Mesendoderm (in vitro differentiated cells): ENCODE results near the gene STOML1.

ENCODE experiments used
- DNase-seq: peaks from one replicate; pipeline ENCODE4 v3.0.0; 2013
- H2AK5ac ChIP-seq: 2 replicates; pipeline ENCODE4 v1.6.1; 2013; ENCODE audit warnings: low read length, inconsistent platforms
- H2BK120ac ChIP-seq: 2 replicates; pipeline ENCODE4 v1.6.1; 2013; ENCODE audit warnings: low read depth, mild to moderate bottlenecking, low read length, moderate library complexity, mixed read lengths
- H2BK15ac ChIP-seq: replicated peaks from 2 replicates; pipeline ENCODE4 v1.6.1; 2013; ENCODE audit warnings: low read depth, mild to moderate bottlenecking, moderate library complexity
- H2BK5ac ChIP-seq: 2 replicates; pipeline ENCODE4 v1.6.1; 2013; ENCODE audit warnings: low read length, inconsistent platforms
- H3K18ac ChIP-seq: 2 replicates; pipeline ENCODE4 v1.6.1; 2013; ENCODE audit warnings: mild to moderate bottlenecking, low read length, mixed read lengths
- H3K23ac ChIP-seq: one replicate; pipeline ENCODE4 v1.6.1; 2013; ENCODE audit warnings: low read length
- H3K27ac ChIP-seq: 2 replicates; pipeline ENCODE4 v1.5.1; 2013; ENCODE audit warnings: low read depth, mild to moderate bottlenecking, inconsistent platforms, low read length, moderate library complexity
- H3K27me3 ChIP-seq: 2 replicates; pipeline ENCODE4 v1.6.1; 2013; ENCODE audit warnings: low read length, control low read depth, mild to moderate bottlenecking, inconsistent platforms; ENCODE audit not compliant: insufficient read depth, poor library complexity
- H3K36me3 ChIP-seq: 2 replicates; pipeline ENCODE4 v1.6.1; 2013; ENCODE audit warnings: low read length, inconsistent platforms; ENCODE audit not compliant: control insufficient read depth, insufficient read depth
- H3K4ac ChIP-seq: one replicate; pipeline ENCODE4 v1.6.1; 2013; ENCODE audit warnings: low read depth, mild to moderate bottlenecking, low read length, moderate library complexity
- H3K4me1 ChIP-seq: 2 replicates; pipeline ENCODE4 v1.6.1; 2013; ENCODE audit warnings: low read depth, low read length, inconsistent platforms; ENCODE audit not compliant: control insufficient read depth
- H3K4me2 ChIP-seq: 2 replicates; pipeline ENCODE4 v1.6.1; 2013; ENCODE audit warnings: low read length
- H3K4me3 ChIP-seq: 2 replicates; pipeline ENCODE4 v1.5.1; 2013; ENCODE audit warnings: mild to moderate bottlenecking, low read length
- H3K56ac ChIP-seq: one replicate; pipeline ENCODE4 v1.6.1; 2013; ENCODE audit warnings: low read length
- H3K79me1 ChIP-seq: 2 replicates; pipeline ENCODE4 v1.6.1; 2013; ENCODE audit warnings: low read length, inconsistent platforms
- H3K79me2 ChIP-seq: 2 replicates; pipeline ENCODE4 v1.6.1; 2013; ENCODE audit warnings: mild to moderate bottlenecking, low read length; ENCODE audit not compliant: control insufficient read depth, insufficient read depth
- H3K9ac ChIP-seq: 2 replicates; pipeline ENCODE4 v1.6.1; 2013; ENCODE audit warnings: low read length, inconsistent platforms
- H4K5ac ChIP-seq: one replicate; pipeline ENCODE4 v1.6.1; 2013; ENCODE audit warnings: low read length
- H4K8ac ChIP-seq: one replicate; pipeline ENCODE4 v1.6.1; 2013; ENCODE audit warnings: low read depth, mild to moderate bottlenecking, control low read depth, low read length, moderate library complexity
- WGBS: extraction: QIAGEN DNeasy Blood & Tissue Kit; methylation state at CpG from one replicate; pipeline ENCODE4 v1.1.7; 2013; ENCODE audit warnings: low lambda C conversion rate, missing lambda C conversion rate; ENCODE audit not compliant: insufficient coverage; ENCODE audit errors: extremely low coverage; 5-methylcytosine and 5-hydroxymethylcytosine counted together

The STOML1 gene

GRCh38 chr15:73987250-73987649 is 4.8 kb downstream of the STOML1 start:
- H3K18ac ChIP-seq, result no peak overlapping the region
- H2BK15ac ChIP-seq, result no peak overlapping the region
- no peak overlapping the region for H3K9ac ChIP-seq
- no peaks in the 10 kb centered on the region for H3K79me1 ChIP-seq
- no peak overlapping the region for H3K4me2 ChIP-seq
- no peak overlapping the region for H3K27ac ChIP-seq
- H2BK120ac ChIP-seq, result no peak overlapping the region
- no peak overlapping the region for H4K5ac ChIP-seq
- H3K4me3 ChIP-seq, result no peak overlapping the region
- no peak overlapping the region for H3K56ac ChIP-seq
- H3K36me3 ChIP-seq, result no peaks in the 10 kb centered on the region
- H2AK5ac ChIP-seq, result no peak overlapping the region
- H3K4me1 ChIP-seq, result no peaks in the 10 kb centered on the region
- no peak overlapping the region for H3K23ac ChIP-seq
- no peak overlapping the region for H3K4ac ChIP-seq
- H4K8ac ChIP-seq, result no peak overlapping the region
- H3K79me2 ChIP-seq, result no peaks in the 10 kb centered on the region
- no peak for DNase-seq
- H3K27me3 ChIP-seq, result no peaks in the 10 kb centered on the region
- WGBS, result no CpG with 5 or more reads among the region's 4 CpGs
- H2BK5ac ChIP-seq, result no peak overlapping the region

- H3K56ac ChIP-seq, result no peak overlapping the region
- H3K4me1 ChIP-seq, result no peaks in the 10 kb centered on the region
- no peak overlapping the region for H3K23ac ChIP-seq
- H3K18ac ChIP-seq, result no peak overlapping the region
- H3K79me2 ChIP-seq, result no peaks in the 10 kb centered on the region
- no peak overlapping the region for H4K8ac ChIP-seq
- H3K27ac ChIP-seq, result no peak overlapping the region
- no peaks in the 10 kb centered on the region for H3K27me3 ChIP-seq
- H2BK5ac ChIP-seq, result no peak overlapping the region
- H3K4me3 ChIP-seq, result no peak overlapping the region
- no peak overlapping the region for H4K5ac ChIP-seq
- no peak overlapping the region for H2AK5ac ChIP-seq
- no peaks in the 10 kb centered on the region for H3K36me3 ChIP-seq
- no peaks in the 10 kb centered on the region for H3K79me1 ChIP-seq
- no peak overlapping the region for H2BK15ac ChIP-seq
- H3K9ac ChIP-seq, result no peak overlapping the region
- DNase-seq, result no peak
- no peak overlapping the region for H2BK120ac ChIP-seq
- no peak overlapping the region for H3K4ac ChIP-seq
- H3K4me2 ChIP-seq, result no peak overlapping the region
- no CpG with 5 or more reads among the region's 1 CpG for WGBS
These were observed 5.4 kb downstream of the STOML1 start for GRCh38 chr15:73986776-73987056.

- H3K4ac ChIP-seq, result no peak overlapping the region
- no peaks in the 10 kb centered on the region for H3K4me1 ChIP-seq
- no peaks in the 10 kb centered on the region for H3K27me3 ChIP-seq
- no peak overlapping the region for H3K56ac ChIP-seq
- no peak overlapping the region for H3K18ac ChIP-seq
- WGBS, result no CpG with 5 or more reads among the region's 7 CpGs
- H2BK120ac ChIP-seq, result no peak overlapping the region
- H3K4me2 ChIP-seq, result no peak overlapping the region
- no peak overlapping the region for H3K4me3 ChIP-seq
- no peak overlapping the region for H3K23ac ChIP-seq
- no peak overlapping the region for H2AK5ac ChIP-seq
- no peaks in the 10 kb centered on the region for H3K36me3 ChIP-seq
- no peak for DNase-seq
- no peaks in the 10 kb centered on the region for H3K79me2 ChIP-seq
- H3K9ac ChIP-seq, result no peak overlapping the region
- no peak overlapping the region for H3K27ac ChIP-seq
- H2BK5ac ChIP-seq, result no peak overlapping the region
- H4K5ac ChIP-seq, result no peak overlapping the region
- H3K79me1 ChIP-seq, result no peaks in the 10 kb centered on the region
- no peak overlapping the region for H2BK15ac ChIP-seq
- no peak overlapping the region for H4K8ac ChIP-seq
These were observed 5.9 kb downstream of the STOML1 start for GRCh38 chr15:73986055-73986775.

GRCh38 chr15:73985101-73985873 is 6.8 kb downstream of the STOML1 start:
- no peak for DNase-seq
- Histone ChIP-seq H4K8ac (no peak overlapping the region), H3K23ac (no peak overlapping the region)

GRCh38 chr15:73984208-73984979 is 7.7 kb downstream of the STOML1 start:
- no peak overlapping the region for H3K9ac ChIP-seq
- no peak overlapping the region for H3K27ac ChIP-seq
- no peaks in the 10 kb centered on the region for H3K36me3 ChIP-seq
- WGBS, result no CpG with 5 or more reads among the region's 13 CpGs
- no peak overlapping the region for H3K4ac ChIP-seq
- H3K18ac ChIP-seq, result no peak overlapping the region
- H3K4me3 ChIP-seq, result no peak overlapping the region
- no peak overlapping the region for H2AK5ac ChIP-seq
- H2BK15ac ChIP-seq, result no peak overlapping the region
- no peaks in the 10 kb centered on the region for H3K27me3 ChIP-seq
- no peak overlapping the region for H4K8ac ChIP-seq
- no peaks in the 10 kb centered on the region for H3K79me2 ChIP-seq
- no peak overlapping the region for H3K56ac ChIP-seq
- no peak for DNase-seq
- no peak overlapping the region for H3K23ac ChIP-seq
- H3K4me2 ChIP-seq, result no peak overlapping the region
- H2BK120ac ChIP-seq, result no peak overlapping the region
- no peak overlapping the region for H4K5ac ChIP-seq
- no peaks in the 10 kb centered on the region for H3K4me1 ChIP-seq
- no peak overlapping the region for H2BK5ac ChIP-seq
- no peaks in the 10 kb centered on the region for H3K79me1 ChIP-seq

More at GRCh38 chr15:73985101-73985873, 6.8 kb downstream of the STOML1 start:
- Histone ChIP-seq H2BK15ac (no peak overlapping the region), H4K5ac (no peak overlapping the region), H3K4me3 (no peak overlapping the region), H2AK5ac (no peak overlapping the region), H3K36me3 (no peaks in the 10 kb centered on the region), H3K4me1 (no peaks in the 10 kb centered on the region), H3K79me1 (no peaks in the 10 kb centered on the region), H3K4me2 (no peak overlapping the region), H2BK5ac (no peak overlapping the region), H3K4ac (no peak overlapping the region), H3K9ac (no peak overlapping the region), H3K79me2 (no peaks in the 10 kb centered on the region), H3K18ac (no peak overlapping the region), H3K27ac (no peak overlapping the region), H2BK120ac (no peak overlapping the region), H3K56ac (no peak overlapping the region), H3K27me3 (no peaks in the 10 kb centered on the region)
- WGBS, result no CpG with 5 or more reads among the region's 13 CpGs
